ENCODE measurements around the gene TM2D3. TPM values are rescaled to one million over a fixed set of nuclear protein-coding genes. Genes with fewer than 3 reads are reported as not detected.

TM2D3 gene
- total and polyA plus RNA-seq, 2 donors (not counting 1 experiment from before 2014, with no cell fraction given), result 46.1 to 71.5 TPM

DNA sequence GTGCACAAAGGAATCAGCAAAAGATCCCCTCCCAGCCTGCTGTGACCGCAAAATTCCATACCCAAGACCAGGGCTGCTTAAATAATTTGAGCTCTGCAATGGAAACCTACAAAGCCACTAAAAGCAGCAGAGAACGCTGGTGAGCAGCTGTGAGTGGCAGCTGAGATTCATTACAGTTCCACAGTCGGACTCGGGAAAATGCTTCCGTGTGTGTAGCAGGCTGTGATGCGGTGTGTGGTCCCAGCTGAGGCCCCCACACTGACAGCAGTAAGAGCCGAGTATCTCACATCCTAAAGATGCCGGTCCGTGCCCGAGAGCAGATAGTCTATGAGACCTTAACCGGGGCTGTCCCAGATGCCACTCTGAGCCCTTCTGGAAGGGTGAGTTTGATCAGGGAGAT is 37.4 kb downstream of the TM2D3 start:
- Histone ChIP-seq H3K36me3 (ENCODE audit: control insufficient read depth, insufficient read depth, low read length) (no peaks in the 10 kb centered on the region), H3K79me2 (ENCODE audit: control insufficient read depth, insufficient read depth, low read length) (no peaks in the 10 kb centered on the region), H3K9ac (ENCODE audit: insufficient read depth, low read length) (no peak overlapping the region), H4K20me1 (ENCODE audit: control insufficient read depth, extremely low read depth, insufficient read depth, low read length) (no peaks in the 10 kb centered on the region), H3K27me3 (ENCODE audit: control insufficient read depth, insufficient read depth, low read length) (no peaks in the 10 kb centered on the region), H3K9me3 (ENCODE audit: control insufficient read depth, insufficient read depth, low read depth, low read length) (no peaks in the 10 kb centered on the region), H3K4me3 (replicated peaks in 1 of 4; ENCODE audit: control extremely low read depth in 1 of 4, insufficient read depth in 1 of 4, low read depth in 3 of 4, low read length in 4 of 4) (no peak overlapping the region), H3K4me2 (ENCODE audit: extremely low read depth, insufficient read depth, low read length) (no peak overlapping the region), H3K27ac (ENCODE audit: insufficient read depth, low read length) (no peak overlapping the region), H2AFZ (ENCODE audit: low read length) (no peak overlapping the region), H3K4me1 (ENCODE audit: control insufficient read depth, extremely low read depth, insufficient read depth, low read length) (no peaks in the 10 kb centered on the region)
- DNase-seq (ENCODE audit: low read depth in 2 of 2), result no peak
- no peak for TF ChIP-seq EZH2 (IDR thresholded peaks at IDR 0.05; ENCODE audit: low read length, missing control alignments)
- no peak for TF ChIP-seq CTCF (conservative IDR thresholded peaks at IDR 0.05 in 1 of 2, IDR thresholded peaks at IDR 0.05 in 1 of 2; ENCODE audit: low read depth in 1 of 2, low read length in 2 of 2)

DNA sequence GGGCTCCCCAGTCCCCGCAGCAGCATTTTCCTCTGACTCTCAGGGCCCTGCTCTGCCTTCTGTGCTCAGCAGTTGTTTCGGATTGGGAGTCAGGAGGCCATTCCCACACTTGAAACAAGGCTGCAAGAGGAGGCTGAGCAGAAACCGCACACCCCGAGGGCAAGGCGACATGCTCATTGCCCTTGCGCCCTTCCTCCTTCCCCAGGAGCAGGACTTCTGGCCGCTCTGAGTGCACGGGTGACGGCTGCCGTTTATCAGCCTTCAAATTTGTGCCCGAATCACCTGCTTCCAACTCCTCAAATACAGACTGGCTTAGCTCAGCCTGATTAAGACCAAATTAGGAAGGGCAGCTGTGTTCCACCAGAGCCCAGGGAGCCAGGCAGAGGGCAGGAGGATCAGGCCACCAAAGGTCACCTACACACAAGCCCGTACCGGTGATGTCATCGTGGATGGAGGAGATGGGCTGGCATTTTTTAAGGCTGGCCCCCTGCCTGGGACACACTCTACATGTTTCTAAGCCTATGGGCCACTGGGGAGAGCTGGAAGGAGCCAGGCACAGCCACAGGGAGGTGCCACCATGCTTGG is 38.1 kb downstream of the TM2D3 start:
- H3K4me3 ChIP-seq (replicated peaks in 1 of 4; ENCODE audit: control extremely low read depth in 1 of 4, insufficient read depth in 1 of 4, low read depth in 3 of 4, low read length in 4 of 4), result no peak overlapping the region
- no peaks in the 10 kb centered on the region for H3K9me3 ChIP-seq (ENCODE audit: control insufficient read depth, insufficient read depth, low read depth, low read length)
- H3K4me2 ChIP-seq (ENCODE audit: extremely low read depth, insufficient read depth, low read length), result no peak overlapping the region
- no peak overlapping the region for H3K9ac ChIP-seq (ENCODE audit: insufficient read depth, low read length)
- no peaks in the 10 kb centered on the region for H3K79me2 ChIP-seq (ENCODE audit: control insufficient read depth, insufficient read depth, low read length)
- TF ChIP-seq CTCF (conservative IDR thresholded peaks at IDR 0.05 in 1 of 2, IDR thresholded peaks at IDR 0.05 in 1 of 2; ENCODE audit: low read depth in 1 of 2, low read length in 2 of 2), result no peak
- TF ChIP-seq EZH2 (IDR thresholded peaks at IDR 0.05; ENCODE audit: low read length, missing control alignments), result no peak
- no peaks in the 10 kb centered on the region for H3K4me1 ChIP-seq (ENCODE audit: control insufficient read depth, extremely low read depth, insufficient read depth, low read length)
- H4K20me1 ChIP-seq (ENCODE audit: control insufficient read depth, extremely low read depth, insufficient read depth, low read length), result no peaks in the 10 kb centered on the region
- no peak overlapping the region for H2AFZ ChIP-seq (ENCODE audit: low read length)
- no peaks in the 10 kb centered on the region for H3K36me3 ChIP-seq (ENCODE audit: control insufficient read depth, insufficient read depth, low read length)
- no peak overlapping the region for H3K27ac ChIP-seq (ENCODE audit: insufficient read depth, low read length)
- no peak for DNase-seq (ENCODE audit: low read depth in 2 of 2)
- H3K27me3 ChIP-seq (ENCODE audit: control insufficient read depth, insufficient read depth, low read length), result no peaks in the 10 kb centered on the region

DNA sequence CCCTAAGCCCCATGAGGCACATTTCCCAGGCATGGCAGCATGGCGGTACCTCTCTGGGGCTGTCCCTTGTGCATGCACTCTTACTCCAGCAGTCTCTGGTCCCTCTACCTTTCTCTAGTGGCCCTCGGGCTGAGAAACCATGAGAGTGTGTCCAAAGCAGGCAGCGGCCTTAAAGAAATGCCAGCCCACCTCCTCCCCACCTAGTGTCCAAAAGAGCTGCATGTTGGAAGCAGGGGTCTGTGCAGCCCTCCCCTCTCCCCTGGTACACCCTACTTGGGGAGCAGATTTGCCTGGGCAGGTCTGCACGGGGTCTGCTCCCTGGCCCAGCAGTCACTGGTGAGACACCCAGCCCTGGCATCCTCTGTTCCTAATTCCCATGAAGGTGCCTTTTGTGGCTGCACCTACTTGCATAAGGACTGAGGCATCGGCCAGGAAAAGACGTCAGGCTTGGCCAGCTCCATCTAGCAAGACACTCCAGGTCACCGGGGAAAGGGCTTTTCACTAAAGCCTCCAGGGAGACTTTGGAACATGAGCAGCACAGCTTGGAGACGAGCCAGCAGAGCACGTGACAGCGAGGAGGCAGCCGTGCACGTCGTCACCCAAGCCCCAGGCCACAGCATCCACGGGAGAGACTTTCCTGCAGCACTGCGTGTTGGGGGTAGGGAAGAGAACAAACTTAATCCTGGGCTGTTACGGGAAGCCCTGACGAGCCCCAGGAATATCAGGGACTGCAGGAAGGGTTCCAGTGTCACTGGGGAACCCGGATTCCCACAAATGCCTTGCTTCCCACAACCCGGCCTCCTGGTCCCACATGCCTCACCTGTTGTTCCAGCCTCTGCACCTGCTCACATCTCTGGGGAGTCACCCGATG is 38.8 kb downstream of the TM2D3 start:
- Histone ChIP-seq H3K27me3 (ENCODE audit: control insufficient read depth, insufficient read depth, low read length) (no peaks in the 10 kb centered on the region), H3K4me2 (ENCODE audit: extremely low read depth, insufficient read depth, low read length) (no peak overlapping the region), H3K4me1 (ENCODE audit: control insufficient read depth, extremely low read depth, insufficient read depth, low read length) (no peaks in the 10 kb centered on the region), H3K27ac (ENCODE audit: insufficient read depth, low read length) (no peak overlapping the region), H3K4me3 (replicated peaks in 1 of 4; ENCODE audit: control extremely low read depth in 1 of 4, insufficient read depth in 1 of 4, low read depth in 3 of 4, low read length in 4 of 4) (no peak overlapping the region), H3K9ac (ENCODE audit: insufficient read depth, low read length) (no peak overlapping the region), H3K9me3 (ENCODE audit: control insufficient read depth, insufficient read depth, low read depth, low read length) (no peaks in the 10 kb centered on the region), H3K36me3 (ENCODE audit: control insufficient read depth, insufficient read depth, low read length) (no peaks in the 10 kb centered on the region), H2AFZ (ENCODE audit: low read length) (no peak overlapping the region), H3K79me2 (ENCODE audit: control insufficient read depth, insufficient read depth, low read length) (no peaks in the 10 kb centered on the region), H4K20me1 (ENCODE audit: control insufficient read depth, extremely low read depth, insufficient read depth, low read length) (no peaks in the 10 kb centered on the region)
- peak; percentile 17 to 31 for DNase-seq (ENCODE audit: low read depth in 2 of 2)
- no peak for TF ChIP-seq EZH2 (IDR thresholded peaks at IDR 0.05; ENCODE audit: low read length, missing control alignments)
- no peak for TF ChIP-seq CTCF (conservative IDR thresholded peaks at IDR 0.05 in 1 of 2, IDR thresholded peaks at IDR 0.05 in 1 of 2; ENCODE audit: low read depth in 1 of 2, low read length in 2 of 2)

Data from fibroblast of lung (primary cell).